ENCODE data around the gene ANKRD37.

DNA sequence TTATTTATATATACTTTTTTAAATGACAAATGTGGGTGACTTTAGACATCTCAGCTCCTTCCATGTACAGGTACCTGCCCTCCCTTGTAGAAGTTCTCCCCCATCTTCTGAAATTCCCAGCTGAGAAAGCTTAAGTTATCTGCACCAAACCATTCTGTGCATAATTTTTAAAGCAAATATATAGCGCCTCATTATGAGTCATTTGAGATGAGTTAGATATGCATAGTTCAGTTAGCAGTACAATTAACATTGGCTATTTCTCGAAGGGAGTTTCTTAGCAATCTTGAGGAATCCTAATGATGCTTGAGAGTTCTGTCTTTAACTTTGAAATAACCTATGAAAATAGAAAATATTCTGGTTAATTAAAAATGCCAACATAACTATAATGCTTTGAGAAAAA, 48.6 kb downstream of the ANKRD37 start:
- TF ChIP-seq, protein P1, sequence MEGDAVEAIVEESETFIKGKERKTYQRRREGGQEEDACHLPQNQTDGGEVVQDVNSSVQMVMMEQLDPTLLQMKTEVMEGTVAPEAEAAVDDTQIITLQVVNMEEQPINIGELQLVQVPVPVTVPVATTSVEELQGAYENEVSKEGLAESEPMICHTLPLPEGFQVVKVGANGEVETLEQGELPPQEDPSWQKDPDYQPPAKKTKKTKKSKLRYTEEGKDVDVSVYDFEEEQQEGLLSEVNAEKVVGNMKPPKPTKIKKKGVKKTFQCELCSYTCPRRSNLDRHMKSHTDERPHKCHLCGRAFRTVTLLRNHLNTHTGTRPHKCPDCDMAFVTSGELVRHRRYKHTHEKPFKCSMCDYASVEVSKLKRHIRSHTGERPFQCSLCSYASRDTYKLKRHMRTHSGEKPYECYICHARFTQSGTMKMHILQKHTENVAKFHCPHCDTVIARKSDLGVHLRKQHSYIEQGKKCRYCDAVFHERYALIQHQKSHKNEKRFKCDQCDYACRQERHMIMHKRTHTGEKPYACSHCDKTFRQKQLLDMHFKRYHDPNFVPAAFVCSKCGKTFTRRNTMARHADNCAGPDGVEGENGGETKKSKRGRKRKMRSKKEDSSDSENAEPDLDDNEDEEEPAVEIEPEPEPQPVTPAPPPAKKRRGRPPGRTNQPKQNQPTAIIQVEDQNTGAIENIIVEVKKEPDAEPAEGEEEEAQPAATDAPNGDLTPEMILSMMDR (IDR thresholded peaks at IDR 0.05; ENCODE audit: insufficient read depth, low read length, poor library complexity, severe bottlenecking), result no peak
- TF ChIP-seq EZH2phosphoT487 (conservative IDR thresholded peaks at IDR 0.05; ENCODE audit: low read length), result no peak
